Activated CD4-positive, CD25-positive, alpha-beta regulatory T cell treated with anti-CD3 and anti-CD28 coated beads, Interleukin-2, amount 50 U/mL, for 24 hours (primary cell): ENCODE measurements around the gene PCDH9.
A peak's percentile ranks its signal among the peaks of the same experiment; 100 is the strongest.

Experiments
- ATAC-seq, 2 donors: fragments of 150-1000 bp; cut with Tn5 transposase; one replicate each; pipeline ENCODE4 v1.10.0; 2021; ENCODE audit warnings: mild to moderate bottlenecking in 1 of 2, moderate library complexity in 1 of 2

PCDH9 gene

DNA sequence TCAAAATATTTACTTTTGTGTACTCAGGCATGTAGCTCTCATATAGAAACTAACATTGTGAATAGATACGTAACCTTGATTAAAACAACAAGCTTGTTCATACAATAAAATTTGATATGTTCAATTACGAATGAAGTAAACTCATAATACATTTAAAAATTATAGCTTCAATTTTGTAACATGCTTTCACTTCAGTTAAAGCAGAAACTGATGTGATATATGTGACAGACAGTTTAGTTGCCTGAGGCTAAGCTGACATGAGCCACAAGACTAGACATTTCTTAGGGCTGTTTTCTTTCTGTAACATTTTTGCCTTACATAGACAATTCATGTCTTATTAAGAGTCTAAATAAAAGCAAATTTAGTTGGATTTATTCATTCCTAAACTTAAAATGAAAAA, 526.0 kb downstream of the PCDH9 start:
- no peak for ATAC-seq

DNA sequence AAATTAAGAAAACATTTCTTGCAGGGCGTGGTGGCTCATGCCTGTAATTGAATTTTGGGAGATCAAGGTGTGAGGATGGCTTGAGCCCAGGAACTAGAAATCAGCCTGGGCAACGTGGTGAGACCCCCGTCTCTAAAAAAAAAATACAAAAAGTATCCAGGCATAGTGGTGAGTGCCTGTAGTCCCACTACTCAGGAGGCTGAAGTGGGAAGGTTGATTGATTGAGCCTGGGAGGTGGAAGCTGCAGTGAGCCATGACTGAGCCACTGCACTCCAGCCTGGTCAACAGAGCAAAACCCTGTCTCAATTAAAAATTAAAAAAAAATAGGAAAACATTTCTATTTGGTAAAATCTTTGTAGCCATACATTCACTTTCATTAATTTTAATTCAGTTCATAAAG, 526.5 kb downstream of the PCDH9 start:
- ATAC-seq, result no peak

DNA sequence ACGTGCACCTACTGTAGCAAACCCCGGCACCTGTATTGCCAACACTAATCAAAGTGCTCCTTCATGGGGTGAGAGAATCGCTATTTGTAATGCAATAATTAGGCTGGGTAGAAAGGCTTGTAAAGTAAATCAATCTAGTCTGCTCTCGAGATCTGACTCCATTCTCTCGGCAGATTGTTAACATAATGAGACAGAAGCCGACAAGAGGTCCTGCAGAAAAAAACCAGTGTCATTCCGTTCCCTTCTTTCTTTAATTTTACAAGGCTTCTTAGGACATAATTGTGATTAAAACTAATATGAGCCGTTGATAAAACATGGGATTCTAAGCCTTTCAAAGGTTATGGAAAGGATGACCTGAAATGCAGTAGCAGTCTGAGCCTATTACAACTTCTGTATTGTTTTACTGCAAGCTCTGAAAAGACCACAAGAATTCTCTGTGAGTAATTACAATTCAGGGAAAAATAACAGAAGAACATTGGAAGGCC, 530.0 kb downstream of the PCDH9 start:
- no peak for ATAC-seq

DNA sequence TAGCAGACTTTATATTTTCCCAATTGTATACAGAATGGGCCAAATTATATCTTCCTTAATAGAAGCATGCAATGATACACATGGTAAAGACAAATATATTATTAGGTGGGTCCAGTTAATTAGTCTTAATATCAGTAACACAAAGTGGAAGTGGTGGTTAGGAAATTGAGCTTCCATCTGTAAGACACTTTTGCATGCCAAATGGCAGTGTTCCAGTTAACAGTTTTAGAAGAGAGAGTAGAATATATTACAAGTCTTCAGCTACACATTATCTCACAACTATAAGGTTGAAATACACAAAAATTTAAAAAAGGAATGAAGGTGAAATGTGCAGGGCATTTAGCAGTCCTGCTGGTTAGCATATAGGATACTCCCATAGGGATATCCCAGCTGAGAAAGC, 536.5 kb downstream of the PCDH9 start:
- ATAC-seq, result no peak

DNA sequence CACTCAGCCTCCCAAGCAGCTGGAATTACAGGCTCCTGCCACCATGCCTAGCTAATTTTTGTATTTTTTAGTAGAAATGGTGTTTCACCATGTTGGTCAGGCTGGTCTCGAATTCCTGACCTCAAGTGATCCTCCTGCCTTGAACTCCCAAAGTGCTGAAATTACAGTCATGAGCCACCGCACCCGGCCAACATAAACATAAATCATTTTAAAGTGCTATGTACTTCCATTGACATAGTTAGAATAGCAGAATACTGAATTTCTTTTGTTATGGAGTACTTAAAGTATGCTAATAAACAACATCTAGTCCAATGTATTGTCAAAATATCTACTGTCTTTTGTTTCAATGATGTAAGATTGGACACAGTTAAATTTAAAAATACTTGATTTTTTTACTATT, 539.0 kb downstream of the PCDH9 start:
- ATAC-seq, result no peak

DNA sequence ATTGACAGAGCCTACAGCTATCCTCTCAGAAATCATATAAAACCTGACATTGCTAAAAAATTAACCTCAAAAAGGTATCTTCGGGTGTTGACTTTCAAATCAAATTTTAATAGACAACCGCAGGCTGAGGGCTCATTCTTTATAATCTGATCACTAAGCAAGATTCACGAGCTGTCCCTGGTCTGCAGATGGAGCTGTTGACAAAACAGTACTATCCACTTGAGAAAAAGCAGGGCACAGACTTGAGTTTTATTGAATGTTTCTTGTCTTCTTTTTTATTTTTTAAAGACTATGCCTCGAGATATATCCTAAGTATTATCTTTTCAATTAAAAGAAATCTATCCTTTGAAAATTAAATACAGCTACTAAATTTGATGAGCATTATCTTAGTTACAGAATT, 540.5 kb downstream of the PCDH9 start:
- no peak for ATAC-seq

DNA sequence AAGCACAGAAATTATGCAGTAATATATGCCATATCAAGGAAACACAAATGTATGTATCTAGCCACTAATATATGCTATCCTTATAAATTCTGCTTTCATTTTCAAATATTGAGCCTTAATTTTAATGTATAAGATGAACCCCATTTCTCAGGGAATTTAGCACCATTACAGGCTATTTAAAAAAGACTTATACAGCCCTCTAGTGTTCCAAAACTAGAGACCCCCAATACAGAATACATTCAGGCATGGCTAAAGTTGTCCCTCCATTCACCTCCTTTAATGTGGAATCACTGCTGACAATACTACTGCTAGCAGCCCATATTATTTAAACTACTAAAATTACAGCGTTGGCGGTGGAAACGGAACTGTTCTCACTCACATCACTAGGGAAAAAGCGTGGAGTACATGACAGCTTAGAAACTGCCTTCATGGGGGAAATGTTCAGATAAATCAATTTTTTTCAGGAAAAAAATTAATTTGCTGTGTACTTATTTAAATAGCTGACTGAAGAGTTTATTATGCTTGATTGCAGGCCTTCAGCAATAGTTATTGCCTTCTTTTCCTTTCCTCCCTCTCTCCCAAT, 541.0 kb downstream of the PCDH9 start:
- no peak for ATAC-seq

DNA sequence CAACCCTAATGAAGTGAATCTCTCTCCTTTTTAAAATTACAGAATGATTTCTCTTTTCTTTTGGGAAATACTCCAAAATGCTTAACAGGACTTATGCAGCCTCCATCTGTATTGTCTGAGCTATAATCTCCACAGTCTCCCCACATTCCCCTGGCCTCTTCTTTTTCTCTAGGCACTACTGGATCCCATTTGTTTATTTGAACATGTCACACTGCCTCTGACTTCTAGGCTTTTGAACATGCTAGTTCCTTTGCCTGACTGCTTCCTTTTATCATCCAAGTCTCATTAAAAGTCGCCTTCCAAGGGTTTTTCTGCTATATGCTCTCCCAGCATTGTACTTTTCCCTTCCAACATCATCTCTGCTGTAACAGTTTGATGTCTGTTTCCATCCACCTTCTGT, 548.7 kb downstream of the PCDH9 start:
- ATAC-seq, result no peak

DNA sequence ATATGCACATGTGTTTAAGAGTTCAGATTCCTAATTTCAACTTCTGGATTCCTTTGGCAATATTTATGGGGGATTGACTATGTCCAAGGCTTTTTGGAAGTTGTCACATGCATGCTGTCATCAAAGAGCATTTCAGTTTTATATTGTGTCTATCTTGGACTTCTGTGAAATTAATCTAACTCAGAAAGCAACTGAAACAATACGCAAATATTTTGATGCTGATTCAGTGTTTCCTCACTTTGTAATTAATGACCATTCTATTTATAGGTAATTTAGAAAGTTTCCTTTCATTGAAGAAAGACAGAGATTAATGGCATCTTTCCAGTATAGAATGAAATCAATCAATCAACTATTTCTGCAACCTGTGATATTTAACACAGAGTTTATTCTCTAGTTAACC, 550.1 kb downstream of the PCDH9 start:
- no peak for ATAC-seq

DNA sequence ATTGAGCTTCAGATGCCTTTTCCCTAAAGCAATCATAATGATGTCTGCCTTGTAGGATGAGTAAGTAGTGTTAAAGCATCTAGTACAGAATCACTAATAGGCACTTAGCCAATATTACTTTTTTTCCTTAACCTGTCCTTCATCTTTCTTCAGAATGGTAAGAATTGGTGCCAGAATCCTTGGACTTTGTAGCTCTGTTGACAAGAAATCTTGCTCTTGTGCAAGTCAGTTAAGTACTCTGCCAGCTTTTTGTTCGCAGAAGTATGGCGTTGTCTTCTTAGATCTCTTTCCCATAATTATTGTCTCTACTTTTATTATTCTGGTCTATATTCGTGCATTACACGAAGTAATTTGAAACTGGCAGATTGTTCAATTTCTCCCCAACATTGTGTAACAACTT, 554.5 kb downstream of the PCDH9 start:
- no peak for ATAC-seq

DNA sequence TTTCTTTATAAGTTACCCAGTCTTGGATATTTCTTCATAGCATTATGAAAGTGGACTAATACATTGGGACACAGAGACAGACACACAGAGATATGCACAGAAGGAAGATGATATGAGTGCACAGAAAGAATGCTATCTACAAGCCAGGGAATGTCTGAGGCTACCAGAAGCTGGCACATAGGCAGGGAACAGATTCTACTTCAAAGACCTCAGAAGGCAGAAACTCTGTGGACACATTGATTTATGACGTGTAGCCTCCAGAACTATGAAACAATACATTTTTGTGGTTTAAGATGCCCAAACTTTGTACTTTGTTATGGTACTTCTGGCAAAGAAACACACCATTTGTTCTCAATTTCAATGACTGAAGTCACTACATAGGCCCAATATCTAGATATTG, 556.7 kb downstream of the PCDH9 start:
- no peak for ATAC-seq

DNA sequence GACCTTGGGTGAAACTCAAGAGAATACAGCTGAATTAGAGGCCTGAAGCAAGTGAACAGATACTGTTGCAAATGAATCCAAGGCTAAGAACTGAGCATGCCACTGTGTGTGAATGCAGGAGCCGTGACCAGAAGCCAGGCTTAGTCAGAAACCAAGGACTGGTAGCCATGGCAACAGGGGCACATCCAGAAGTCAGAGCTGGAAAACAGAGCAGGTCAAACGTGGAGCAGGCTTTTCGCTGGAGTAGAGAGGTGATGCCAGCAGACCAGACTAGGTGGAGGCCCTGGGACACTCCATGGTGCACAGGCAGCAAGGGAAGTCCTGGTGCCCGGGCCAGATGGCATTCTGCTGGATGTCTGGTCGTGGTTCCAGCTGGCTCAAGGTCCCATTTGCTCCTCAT, 564.1 kb downstream of the PCDH9 start:
- ATAC-seq, result no peak

DNA sequence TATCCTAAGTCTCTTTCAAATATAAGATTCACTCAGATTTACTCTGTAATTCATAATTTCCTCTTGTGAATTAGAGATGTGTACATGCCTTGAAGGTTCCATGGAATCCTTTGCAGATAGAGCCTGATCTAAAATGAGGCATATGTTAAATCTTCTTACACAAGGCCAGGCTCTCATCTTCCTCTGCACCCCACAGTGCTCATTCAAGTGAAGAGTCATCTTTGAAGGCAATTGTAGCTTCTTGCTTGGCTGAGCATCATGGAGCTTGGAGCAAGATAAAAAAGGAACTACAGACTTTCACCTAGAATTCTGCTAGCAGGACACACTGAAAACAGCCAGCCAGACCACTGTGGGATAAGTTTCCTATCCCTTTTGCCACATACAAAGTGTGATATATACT, 566.4 kb downstream of the PCDH9 start:
- ATAC-seq, result no peak

DNA sequence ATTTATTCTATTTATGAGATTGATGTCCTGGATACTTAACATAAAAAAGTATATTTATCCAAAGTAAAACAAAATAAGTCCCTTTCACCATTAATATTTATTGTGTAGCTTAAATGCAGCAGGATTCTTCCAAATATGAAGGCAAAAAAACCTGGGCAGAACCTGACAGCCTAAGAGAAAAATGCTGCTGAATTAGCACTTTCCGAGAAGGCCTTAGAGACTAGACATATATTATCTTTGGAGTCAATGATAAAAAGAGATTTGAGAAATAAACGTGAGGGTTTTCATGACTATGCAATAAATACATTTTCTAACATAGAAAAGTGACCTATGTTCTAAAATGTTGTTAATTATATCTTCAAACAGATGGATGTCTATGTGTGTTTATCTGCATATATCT, 566.9 kb downstream of the PCDH9 start:
- no peak for ATAC-seq

DNA sequence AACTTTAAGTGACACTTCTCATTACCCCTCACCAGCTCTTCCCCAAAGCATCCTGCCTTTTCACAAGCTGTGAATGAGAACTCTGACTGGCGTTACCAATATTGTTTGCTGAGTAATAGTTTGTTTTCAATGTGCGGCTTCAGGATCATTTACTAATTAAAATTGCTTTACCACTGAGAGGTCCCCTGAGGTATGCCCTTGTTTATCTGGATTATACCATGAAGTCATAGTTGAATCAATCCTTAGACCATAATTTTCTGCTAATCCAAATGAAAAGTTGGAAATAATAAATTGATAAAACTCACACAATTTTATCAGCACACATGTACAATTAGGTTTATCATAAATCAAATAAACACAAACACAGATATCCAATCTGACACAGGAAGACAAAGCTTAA, 568.8 kb downstream of the PCDH9 start:
- no peak for ATAC-seq

DNA sequence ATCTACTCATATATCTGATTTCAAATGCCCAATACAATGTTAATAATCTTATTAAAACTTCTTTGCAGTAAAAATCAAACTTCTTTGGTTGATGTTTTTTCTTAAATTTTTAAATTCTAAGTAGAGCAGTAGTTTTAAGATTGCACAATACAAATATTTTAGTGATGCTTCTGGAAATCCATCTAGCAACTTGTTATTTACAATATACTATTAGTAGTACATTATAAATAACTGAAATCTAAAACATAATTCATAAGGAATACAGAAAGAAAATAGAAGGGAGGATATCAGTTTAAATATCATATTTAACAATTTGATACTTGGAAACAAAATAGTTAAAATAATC, 569.7 kb downstream of the PCDH9 start:
- ATAC-seq, result no peak

DNA sequence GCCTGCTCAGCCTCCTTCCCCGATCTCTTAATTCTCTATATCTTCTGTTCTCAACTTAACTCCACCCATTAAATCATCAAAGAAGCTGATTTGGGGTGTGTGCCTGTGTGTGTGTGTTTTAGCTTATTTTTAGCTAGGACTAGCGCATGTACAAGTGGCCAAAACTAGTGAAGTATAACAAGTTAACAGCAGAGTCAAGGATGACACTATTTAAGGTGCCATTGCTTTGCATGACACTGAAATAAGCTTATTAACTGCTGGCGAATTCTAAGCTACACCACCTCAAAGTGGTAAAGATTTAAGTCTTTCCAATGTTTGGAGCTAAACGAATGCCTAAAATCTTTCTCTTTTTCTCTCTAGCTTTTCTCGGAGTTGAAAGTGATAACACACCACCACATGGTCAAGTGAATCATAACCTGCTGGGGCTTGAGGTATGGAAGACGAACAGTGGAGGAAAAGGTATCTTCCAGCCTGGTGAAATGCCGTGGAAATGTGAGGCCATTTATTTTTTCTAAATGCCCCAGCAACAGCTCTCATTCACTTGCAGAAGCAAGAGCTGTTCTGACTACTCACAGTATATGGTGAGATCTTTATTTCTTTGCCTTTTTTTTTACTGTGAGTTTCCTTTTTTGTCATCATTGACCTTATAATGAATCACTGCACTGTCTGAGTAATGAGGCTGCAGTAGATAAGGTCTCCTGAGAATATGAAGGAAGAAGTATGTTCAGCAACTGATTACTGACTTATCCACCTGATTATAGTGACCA, 570.3 kb downstream of the PCDH9 start:
- ATAC-seq, result peak; percentile 28 to 41

DNA sequence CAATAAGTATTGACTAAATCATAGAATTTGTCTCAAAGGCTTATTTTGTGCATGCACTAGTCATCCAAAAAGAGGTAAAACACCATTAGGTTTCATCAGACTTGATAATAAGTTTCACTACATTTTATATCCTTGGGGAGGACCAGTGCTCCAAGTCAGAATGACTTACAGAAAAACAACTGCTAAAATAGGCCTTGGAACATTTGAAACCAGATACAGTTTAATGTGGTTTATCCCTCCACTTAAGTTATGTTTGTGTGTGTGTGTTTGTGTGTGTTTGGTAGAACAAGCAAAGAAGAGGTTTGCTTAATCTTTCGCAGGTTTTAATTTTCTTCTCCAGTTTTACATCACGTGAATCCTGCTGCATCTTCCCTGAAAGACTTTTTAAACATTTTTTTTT, 570.9 kb downstream of the PCDH9 start:
- no peak for ATAC-seq

DNA sequence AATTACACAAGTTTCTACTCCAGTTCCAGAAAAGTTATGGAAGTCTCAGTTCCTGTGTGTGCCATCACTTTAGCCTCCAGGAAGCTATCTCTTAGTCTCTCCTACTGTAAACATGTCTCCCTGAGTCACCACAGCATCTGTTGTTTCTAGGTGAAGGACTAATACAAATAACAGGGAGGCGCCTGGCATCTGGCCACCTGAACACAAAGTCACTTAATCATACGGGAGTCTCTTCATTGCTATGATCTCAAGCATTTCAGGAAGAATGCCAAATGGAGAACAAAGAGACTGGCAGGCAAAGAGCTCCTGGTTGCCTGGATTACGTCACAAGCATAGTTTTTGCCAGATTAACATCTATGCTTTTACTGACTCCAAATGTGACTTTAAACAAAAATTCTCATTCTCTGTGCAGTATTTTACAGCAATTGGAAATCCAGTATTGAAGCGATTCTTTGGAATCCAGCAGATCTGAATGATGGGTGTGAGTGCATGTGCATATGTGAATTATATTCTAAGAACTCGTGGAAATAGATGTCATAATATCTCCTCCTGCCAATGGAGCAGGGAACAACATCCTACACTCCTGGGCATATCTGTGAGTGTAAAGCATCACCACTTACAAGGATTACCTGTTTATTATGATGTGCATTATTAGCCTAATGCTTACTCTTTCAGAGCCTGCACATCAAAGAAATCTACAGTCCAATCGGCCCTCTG, 572.8 kb downstream of the PCDH9 start:
- no peak for ATAC-seq

DNA sequence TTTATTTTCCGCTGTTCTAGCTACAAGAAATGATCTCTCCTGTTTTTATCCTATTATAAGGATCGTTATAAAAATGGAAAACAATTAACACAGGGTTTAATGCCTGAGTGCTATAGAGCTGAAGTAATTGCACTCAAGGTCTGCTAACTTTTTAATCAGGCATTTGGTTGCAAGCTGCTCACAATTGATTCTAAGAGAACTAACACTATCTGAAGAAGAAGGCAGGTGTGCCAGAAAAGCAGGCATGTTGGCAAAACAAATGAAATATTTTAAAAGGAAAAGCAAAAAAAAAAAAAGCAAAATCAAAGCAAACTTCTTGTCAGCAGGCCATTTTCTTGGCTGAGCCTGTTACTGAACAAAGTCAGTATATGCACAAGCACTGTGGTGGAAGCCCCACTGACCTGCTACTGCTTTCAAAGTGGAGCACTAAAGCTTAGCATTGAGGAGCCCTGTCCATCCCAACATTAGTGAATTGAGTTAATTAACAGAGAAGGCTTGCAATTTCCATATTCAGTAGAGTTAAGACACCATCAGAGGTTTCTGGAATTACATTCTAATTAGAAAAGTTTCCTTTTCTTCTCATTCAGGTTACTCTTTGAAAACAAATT, 574.2 kb downstream of the PCDH9 start:
- no peak for ATAC-seq

DNA sequence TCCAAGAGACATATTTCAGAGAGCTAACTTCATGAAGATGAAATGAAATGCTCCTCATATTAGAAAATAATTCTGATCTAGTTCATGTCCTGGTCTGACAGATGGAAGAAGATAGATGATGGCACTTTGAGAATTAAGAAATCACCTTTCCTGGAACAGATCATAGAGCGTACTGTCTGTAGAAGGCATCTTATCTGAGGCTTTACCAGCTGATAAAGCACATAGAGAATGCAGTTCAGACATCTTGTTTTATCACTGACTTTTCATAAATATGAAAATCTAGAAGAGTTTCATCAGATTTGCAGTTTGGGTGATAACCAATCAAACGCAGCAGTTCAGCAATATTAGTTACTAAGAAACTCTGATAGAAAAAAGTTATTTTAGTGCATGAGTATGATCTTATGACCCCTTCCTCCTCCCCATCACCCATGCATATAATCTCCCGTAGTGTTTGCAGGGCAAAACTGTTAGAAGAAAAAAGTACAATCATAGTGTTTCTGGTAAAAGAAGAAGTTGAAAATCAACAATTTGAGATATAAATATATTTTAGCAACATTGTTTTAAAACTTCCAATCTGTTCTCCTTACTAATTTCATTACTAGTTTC, 585.2 kb downstream of the PCDH9 start:
- no peak for ATAC-seq

DNA sequence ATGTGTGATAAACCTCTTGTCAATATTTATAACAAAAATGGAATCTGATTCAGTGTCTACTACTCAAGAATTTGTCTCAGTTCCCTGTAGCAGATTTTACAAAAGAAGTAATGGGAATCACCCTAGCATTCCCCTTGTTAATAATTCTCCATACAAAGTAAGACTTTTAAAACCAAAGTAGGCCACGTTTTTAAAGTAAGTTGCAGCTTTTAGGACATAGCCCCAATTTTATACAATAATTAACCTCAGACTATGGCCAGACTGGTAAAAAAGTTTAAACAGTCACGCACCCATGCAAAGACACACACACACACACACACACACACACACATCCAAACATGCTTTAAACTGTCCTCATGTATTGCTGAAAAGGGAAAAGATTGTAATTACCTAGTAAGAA, 589.9 kb downstream of the PCDH9 start:
- ATAC-seq, result no peak

DNA sequence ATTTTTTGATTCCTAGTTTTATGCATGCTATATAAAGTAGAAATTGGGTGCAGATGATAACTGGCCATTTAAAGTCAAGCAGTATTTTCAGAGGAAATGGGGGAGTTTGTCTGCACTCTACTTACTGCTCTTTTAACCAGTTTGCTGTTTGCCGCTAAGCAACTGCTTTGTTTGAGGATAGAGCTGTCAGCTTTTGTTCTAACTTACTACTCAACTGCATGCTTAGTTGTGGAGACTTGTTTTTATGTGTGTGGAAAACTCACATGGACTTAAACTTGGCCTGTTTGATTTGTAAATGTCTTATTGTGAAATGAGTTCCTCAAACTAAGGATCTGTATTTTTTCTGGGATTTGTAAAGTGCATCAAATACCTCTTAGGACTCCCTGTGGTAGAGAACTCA, 591.1 kb downstream of the PCDH9 start:
- no peak for ATAC-seq
